Liver (tissue), 9 donors: ENCODE results near the gene MYOD1. TPM values are rescaled to one million over a fixed set of nuclear protein-coding genes. Genes with fewer than 3 reads are reported as not detected.

Experiments
- DNase-seq: peaks from one replicate; pipeline ENCODE4 v3.0.0-alpha.2; 2017; ENCODE audit warnings: low spot score
- H3K27ac ChIP-seq, 2 donors: one replicate each; pipeline ENCODE4 v1.7.0; 2013; ENCODE audit warnings: inconsistent platforms in 2 of 2, low read length in 2 of 2, control low read depth in 1 of 2, low read depth in 1 of 2, mild to moderate bottlenecking in 1 of 2
- H3K27me3 ChIP-seq, 4 donors: one replicate each; pipeline versions ENCODE4 v1.6.1 to v1.7.0; 2013; ENCODE audit warnings: low read length in 3 of 4, inconsistent platforms in 1 of 4, mild to moderate bottlenecking in 1 of 4, moderate library complexity in 1 of 4; ENCODE audit not compliant: control insufficient read depth in 4 of 4, insufficient read depth in 4 of 4
- H3K36me3 ChIP-seq, 4 donors: one replicate each; pipeline versions ENCODE4 v1.6.1 to v1.7.0; 2013; ENCODE audit warnings: low read length in 3 of 4, mild to moderate bottlenecking in 3 of 4, low read depth in 1 of 4, moderate library complexity in 1 of 4; ENCODE audit not compliant: control insufficient read depth in 4 of 4, insufficient read depth in 3 of 4
- H3K4me1 ChIP-seq, 4 donors: one replicate each; pipeline versions ENCODE4 v1.6.1 to v1.7.0; 2013; ENCODE audit warnings: low read length in 3 of 4, mild to moderate bottlenecking in 3 of 4, moderate library complexity in 1 of 4; ENCODE audit not compliant: control insufficient read depth in 4 of 4, insufficient read depth in 4 of 4
- H3K4me3 ChIP-seq, 3 donors: one replicate each; pipeline versions ENCODE4 v1.6.1 to v1.7.0; 2013; ENCODE audit warnings: low read length in 3 of 3, control low read depth in 1 of 3, low read depth in 1 of 3, mild to moderate bottlenecking in 1 of 3
- H3K9ac ChIP-seq, 2 donors: one replicate each; pipeline ENCODE4 v1.7.0; 2013; ENCODE audit warnings: low read length in 2 of 2, mild to moderate bottlenecking in 2 of 2, moderate library complexity in 2 of 2, control low read depth in 1 of 2, low read depth in 1 of 2
- H3K9me3 ChIP-seq, 4 donors: one replicate each; pipeline versions ENCODE4 v1.6.1 to v1.7.0; 2013; ENCODE audit warnings: low read length in 3 of 4; ENCODE audit not compliant: control insufficient read depth in 4 of 4
- EGR1 ChIP-seq, 2 donors: IDR thresholded peaks; 2 replicates each; pipeline ENCODE4 v1.6.1; 2016 to 2018; ENCODE audit warnings: antibody characterized with exemption in 2 of 2, low read depth in 2 of 2
- FOXA1 ChIP-seq: IDR thresholded peaks from 2 replicates; pipeline ENCODE4 v1.6.1; 2016; ENCODE audit warnings: antibody characterized with exemption
- FOXA2 ChIP-seq: IDR thresholded peaks from 2 replicates; pipeline ENCODE4 v1.6.1; 2016; ENCODE audit warnings: antibody characterized with exemption
- GABPA ChIP-seq, 2 donors: IDR thresholded peaks in 1 of 2; conservative IDR thresholded peaks in 1 of 2; 2 replicates each; pipeline ENCODE4 v1.6.1; 2016; ENCODE audit warnings: antibody characterized with exemption in 2 of 2, mild to moderate bottlenecking in 1 of 2, moderate library complexity in 1 of 2
- HNF4A ChIP-seq, 2 donors: conservative IDR thresholded peaks; 2 replicates each; pipeline ENCODE4 v1.6.1; 2016; ENCODE audit warnings: antibody characterized with exemption in 2 of 2, mild to moderate bottlenecking in 2 of 2
- HNF4G ChIP-seq: IDR thresholded peaks from 2 replicates; pipeline ENCODE4 v1.6.1; 2016; ENCODE audit warnings: antibody characterized with exemption
- JUND ChIP-seq, 2 donors: IDR thresholded peaks; 2 replicates each; pipeline ENCODE4 v1.6.1; 2016; ENCODE audit warnings: antibody characterized with exemption in 2 of 2
- NR2F2 ChIP-seq: IDR thresholded peaks from 2 replicates; pipeline ENCODE4 v1.6.1; 2016; ENCODE audit warnings: antibody characterized with exemption
- RAD21 ChIP-seq, 2 donors: IDR thresholded peaks; 2 replicates each; pipeline ENCODE4 v1.6.1; 2016; ENCODE audit warnings: antibody characterized with exemption in 2 of 2, mild to moderate bottlenecking in 2 of 2
- RXRA ChIP-seq, 2 donors: IDR thresholded peaks; 2 replicates each; pipeline ENCODE4 v1.6.1; 2017 to 2018; ENCODE audit warnings: antibody characterized with exemption in 2 of 2, mild to moderate bottlenecking in 1 of 2
- SP1 ChIP-seq: IDR thresholded peaks from 2 replicates; pipeline ENCODE4 v1.6.1; 2018; ENCODE audit warnings: antibody characterized with exemption, mild to moderate bottlenecking
- TAF1 ChIP-seq: conservative IDR thresholded peaks from 2 replicates; pipeline ENCODE4 v1.6.1; 2016; ENCODE audit warnings: antibody characterized with exemption, mild to moderate bottlenecking
- YY1 ChIP-seq: IDR thresholded peaks from 2 replicates; pipeline ENCODE4 v1.6.1; 2016; ENCODE audit warnings: antibody characterized with exemption, mild to moderate bottlenecking
- WGBS: extraction: QIAGEN DNeasy Blood & Tissue Kit; methylation state at CpG from one replicate; pipeline ENCODE4 v1.1.7; 2013; 5-methylcytosine and 5-hydroxymethylcytosine counted together
- polyA plus RNA-seq, 2 donors: library from polyadenylated mRNA; stranded (reverse) in 1 of 2; unstranded in 1 of 2; fragments of 200-250 nt in 1 of 2; fragments of >200 nt in 1 of 2; fragmentation: Nextera tagmentation in 1 of 2; extraction: Ambion mirVana in 1 of 2; gene quantifications; one replicate each; pipeline versions ENCODE4 v1.2.1 to v1.2.3, GENCODE V29; 2013 to 2015
- total RNA-seq, 2 donors: library from RNA; depleted of rRNA; stranded (reverse); fragments of >200 nt; gene quantifications; one replicate each; pipeline ENCODE4 v1.2.3, GENCODE V29; 2014
- TF ChIP-seq, protein P1 (sequence below): fragments of 150-350 bp; IDR thresholded peaks from 2 replicates; pipeline ENCODE4 v1.5.1; 2017; ENCODE audit warnings: improper control_type of control experiment, low read depth, low read length; ENCODE audit not compliant: missing input control
- TF ChIP-seq, protein P2 (sequence below): IDR thresholded peaks from 2 replicates; pipeline ENCODE4 v1.6.1; 2016; ENCODE audit warnings: antibody characterized with exemption, mild to moderate bottlenecking
- TF ChIP-seq, protein P3 (sequence below): IDR thresholded peaks from 2 replicates; pipeline ENCODE4 v1.6.1; 2016; ENCODE audit warnings: antibody characterized with exemption
- TF ChIP-seq, protein P4 (sequence below): IDR thresholded peaks from 2 replicates; pipeline ENCODE4 v1.6.1; 2016; ENCODE audit warnings: antibody characterized with exemption
- TF ChIP-seq, protein P5 (sequence below): IDR thresholded peaks from 2 replicates; pipeline ENCODE4 v1.6.1; 2016; ENCODE audit warnings: antibody characterized with exemption
- donor health status: healthy.
- donor health status: healthy.
- donor health status: healthy.
- donor health status: healthy.
- donor health status: healthy.

Gene MYOD1
- total and polyA plus RNA-seq, 4 donors: not detected

DNA sequence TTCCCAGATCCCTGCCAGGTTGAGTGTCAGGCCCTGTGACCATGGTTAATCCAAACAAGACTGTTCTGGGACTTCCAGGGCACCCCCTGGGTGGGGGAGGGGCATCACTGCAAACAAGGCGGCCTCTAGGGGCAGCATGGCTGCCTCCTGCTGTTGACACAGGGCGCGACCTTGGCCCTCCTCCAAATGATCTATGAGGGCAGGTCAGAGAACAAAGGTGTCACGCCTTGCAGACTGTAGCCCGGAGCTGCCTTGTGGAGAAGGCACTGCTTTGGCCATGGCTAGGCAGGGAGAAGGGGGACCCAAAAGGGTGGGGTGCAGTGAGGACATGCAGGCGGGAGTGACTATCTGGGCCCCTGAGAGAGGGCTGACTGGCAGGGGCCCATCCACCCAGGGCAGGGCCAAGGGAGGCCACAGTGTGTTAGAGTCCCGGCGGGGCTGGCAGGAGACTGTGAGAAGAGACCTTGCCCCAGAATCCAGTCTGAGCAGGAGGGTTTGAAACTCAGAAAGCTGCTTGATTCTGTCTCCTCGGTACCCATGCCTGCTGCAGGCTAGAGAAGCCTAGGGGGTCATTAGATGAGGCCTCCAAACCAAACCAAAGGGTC is 50.8 kb downstream of the MYOD1 start:
- TF ChIP-seq TAF1 (no peak), RAD21 (IDR thresholded peaks at IDR 0.05) (peak; percentile 69 to 74), SP1 (peak; percentile 88), FOXA1 (peak; percentile 100), EGR1 (IDR thresholded peaks at IDR 0.05; ENCODE audit: low read depth in 2 of 2) (no peak), FOXA2 (peak; percentile 99), RXRA (IDR thresholded peaks at IDR 0.05) (peak; percentile 91 to 96), JUND (IDR thresholded peaks at IDR 0.05) (peak in 1 of 2 donors; percentile 76), HNF4A (conservative IDR thresholded peaks at IDR 0.05) (peak; percentile 94 to 98), HNF4G (peak; percentile 76), GABPA (IDR thresholded peaks at IDR 0.05 in 1 of 2, conservative IDR thresholded peaks at IDR 0.05 in 1 of 2) (peak in 1 of 2 donors; percentile 60), NR2F2 (peak; percentile 99), YY1 (peak; percentile 94)
- TF ChIP-seq, protein P1, sequence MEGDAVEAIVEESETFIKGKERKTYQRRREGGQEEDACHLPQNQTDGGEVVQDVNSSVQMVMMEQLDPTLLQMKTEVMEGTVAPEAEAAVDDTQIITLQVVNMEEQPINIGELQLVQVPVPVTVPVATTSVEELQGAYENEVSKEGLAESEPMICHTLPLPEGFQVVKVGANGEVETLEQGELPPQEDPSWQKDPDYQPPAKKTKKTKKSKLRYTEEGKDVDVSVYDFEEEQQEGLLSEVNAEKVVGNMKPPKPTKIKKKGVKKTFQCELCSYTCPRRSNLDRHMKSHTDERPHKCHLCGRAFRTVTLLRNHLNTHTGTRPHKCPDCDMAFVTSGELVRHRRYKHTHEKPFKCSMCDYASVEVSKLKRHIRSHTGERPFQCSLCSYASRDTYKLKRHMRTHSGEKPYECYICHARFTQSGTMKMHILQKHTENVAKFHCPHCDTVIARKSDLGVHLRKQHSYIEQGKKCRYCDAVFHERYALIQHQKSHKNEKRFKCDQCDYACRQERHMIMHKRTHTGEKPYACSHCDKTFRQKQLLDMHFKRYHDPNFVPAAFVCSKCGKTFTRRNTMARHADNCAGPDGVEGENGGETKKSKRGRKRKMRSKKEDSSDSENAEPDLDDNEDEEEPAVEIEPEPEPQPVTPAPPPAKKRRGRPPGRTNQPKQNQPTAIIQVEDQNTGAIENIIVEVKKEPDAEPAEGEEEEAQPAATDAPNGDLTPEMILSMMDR: peak; percentile 51
- TF ChIP-seq, protein P2, sequence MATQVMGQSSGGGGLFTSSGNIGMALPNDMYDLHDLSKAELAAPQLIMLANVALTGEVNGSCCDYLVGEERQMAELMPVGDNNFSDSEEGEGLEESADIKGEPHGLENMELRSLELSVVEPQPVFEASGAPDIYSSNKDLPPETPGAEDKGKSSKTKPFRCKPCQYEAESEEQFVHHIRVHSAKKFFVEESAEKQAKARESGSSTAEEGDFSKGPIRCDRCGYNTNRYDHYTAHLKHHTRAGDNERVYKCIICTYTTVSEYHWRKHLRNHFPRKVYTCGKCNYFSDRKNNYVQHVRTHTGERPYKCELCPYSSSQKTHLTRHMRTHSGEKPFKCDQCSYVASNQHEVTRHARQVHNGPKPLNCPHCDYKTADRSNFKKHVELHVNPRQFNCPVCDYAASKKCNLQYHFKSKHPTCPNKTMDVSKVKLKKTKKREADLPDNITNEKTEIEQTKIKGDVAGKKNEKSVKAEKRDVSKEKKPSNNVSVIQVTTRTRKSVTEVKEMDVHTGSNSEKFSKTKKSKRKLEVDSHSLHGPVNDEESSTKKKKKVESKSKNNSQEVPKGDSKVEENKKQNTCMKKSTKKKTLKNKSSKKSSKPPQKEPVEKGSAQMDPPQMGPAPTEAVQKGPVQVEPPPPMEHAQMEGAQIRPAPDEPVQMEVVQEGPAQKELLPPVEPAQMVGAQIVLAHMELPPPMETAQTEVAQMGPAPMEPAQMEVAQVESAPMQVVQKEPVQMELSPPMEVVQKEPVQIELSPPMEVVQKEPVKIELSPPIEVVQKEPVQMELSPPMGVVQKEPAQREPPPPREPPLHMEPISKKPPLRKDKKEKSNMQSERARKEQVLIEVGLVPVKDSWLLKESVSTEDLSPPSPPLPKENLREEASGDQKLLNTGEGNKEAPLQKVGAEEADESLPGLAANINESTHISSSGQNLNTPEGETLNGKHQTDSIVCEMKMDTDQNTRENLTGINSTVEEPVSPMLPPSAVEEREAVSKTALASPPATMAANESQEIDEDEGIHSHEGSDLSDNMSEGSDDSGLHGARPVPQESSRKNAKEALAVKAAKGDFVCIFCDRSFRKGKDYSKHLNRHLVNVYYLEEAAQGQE: peak; percentile 80
- TF ChIP-seq, protein P3, sequence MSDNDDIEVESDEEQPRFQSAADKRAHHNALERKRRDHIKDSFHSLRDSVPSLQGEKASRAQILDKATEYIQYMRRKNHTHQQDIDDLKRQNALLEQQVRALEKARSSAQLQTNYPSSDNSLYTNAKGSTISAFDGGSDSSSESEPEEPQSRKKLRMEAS: no peak
- TF ChIP-seq, protein P4, sequence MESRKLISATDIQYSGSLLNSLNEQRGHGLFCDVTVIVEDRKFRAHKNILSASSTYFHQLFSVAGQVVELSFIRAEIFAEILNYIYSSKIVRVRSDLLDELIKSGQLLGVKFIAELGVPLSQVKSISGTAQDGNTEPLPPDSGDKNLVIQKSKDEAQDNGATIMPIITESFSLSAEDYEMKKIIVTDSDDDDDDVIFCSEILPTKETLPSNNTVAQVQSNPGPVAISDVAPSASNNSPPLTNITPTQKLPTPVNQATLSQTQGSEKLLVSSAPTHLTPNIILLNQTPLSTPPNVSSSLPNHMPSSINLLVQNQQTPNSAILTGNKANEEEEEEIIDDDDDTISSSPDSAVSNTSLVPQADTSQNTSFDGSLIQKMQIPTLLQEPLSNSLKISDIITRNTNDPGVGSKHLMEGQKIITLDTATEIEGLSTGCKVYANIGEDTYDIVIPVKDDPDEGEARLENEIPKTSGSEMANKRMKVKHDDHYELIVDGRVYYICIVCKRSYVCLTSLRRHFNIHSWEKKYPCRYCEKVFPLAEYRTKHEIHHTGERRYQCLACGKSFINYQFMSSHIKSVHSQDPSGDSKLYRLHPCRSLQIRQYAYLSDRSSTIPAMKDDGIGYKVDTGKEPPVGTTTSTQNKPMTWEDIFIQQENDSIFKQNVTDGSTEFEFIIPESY: no peak
- TF ChIP-seq, protein P5, sequence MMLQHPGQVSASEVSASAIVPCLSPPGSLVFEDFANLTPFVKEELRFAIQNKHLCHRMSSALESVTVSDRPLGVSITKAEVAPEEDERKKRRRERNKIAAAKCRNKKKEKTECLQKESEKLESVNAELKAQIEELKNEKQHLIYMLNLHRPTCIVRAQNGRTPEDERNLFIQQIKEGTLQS: no peak
- Histone ChIP-seq H3K36me3 (no peaks in the 10 kb centered on the region), H3K27me3 (no peaks in the 10 kb centered on the region), H3K27ac (no peak overlapping the region), H3K9ac (no peak overlapping the region), H3K4me1 (peaks cover 3 to 15% (median 13%) of the 10 kb centered on the region in 4 donors), H3K4me3 (no peak overlapping the region), H3K9me3 (no peaks in the 10 kb centered on the region)
- DNase-seq: peak; percentile 83
- 35% methylated on average over 9 of the region's 9 CpGs for WGBS
